ENCODE measurements around the gene PLA1A.

DNA sequence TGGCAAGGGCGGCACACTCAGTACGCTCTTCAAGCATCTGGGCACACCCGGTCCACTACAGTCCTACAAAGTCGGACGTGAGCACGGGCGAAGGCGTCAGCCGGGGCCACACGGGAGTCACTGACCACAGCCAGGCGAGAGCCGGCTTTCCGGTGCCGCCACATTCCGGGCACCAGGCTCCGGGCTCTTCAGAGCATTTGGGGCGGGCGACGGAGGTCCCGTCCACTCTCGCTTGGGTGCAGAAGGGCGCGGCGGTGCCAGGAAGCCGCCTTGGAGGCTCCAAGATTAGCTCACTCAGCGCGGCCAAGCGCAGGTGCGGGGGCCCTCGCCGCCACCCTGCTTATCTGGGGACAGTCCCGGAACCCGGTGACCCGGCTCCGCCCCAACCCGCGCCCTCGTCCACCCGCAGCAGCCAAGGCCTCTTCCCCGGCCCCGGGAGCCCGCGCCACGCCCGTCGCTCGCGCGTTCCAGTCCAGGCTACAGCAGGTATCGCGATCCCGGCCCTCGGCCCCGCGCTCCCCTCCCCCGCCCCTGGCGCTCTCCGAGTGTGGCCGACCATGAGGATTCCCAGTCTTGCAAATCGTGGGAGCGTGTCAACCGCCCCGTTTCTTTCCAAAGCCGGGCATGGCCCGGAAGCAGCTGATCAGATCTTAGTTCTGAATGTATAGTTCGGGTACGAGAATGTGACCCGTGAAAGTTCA lies 18.2 kb upstream of the PLA1A start, which contains the start of gene ADPRH:
- TF ChIP-seq, protein P1, sequence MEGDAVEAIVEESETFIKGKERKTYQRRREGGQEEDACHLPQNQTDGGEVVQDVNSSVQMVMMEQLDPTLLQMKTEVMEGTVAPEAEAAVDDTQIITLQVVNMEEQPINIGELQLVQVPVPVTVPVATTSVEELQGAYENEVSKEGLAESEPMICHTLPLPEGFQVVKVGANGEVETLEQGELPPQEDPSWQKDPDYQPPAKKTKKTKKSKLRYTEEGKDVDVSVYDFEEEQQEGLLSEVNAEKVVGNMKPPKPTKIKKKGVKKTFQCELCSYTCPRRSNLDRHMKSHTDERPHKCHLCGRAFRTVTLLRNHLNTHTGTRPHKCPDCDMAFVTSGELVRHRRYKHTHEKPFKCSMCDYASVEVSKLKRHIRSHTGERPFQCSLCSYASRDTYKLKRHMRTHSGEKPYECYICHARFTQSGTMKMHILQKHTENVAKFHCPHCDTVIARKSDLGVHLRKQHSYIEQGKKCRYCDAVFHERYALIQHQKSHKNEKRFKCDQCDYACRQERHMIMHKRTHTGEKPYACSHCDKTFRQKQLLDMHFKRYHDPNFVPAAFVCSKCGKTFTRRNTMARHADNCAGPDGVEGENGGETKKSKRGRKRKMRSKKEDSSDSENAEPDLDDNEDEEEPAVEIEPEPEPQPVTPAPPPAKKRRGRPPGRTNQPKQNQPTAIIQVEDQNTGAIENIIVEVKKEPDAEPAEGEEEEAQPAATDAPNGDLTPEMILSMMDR (IDR thresholded peaks at IDR 0.05), result no peak
- TF ChIP-seq EP300 (IDR thresholded peaks at IDR 0.05), result no peak
